ENCODE data around the gene PNCK.

PNCK gene

DNA sequence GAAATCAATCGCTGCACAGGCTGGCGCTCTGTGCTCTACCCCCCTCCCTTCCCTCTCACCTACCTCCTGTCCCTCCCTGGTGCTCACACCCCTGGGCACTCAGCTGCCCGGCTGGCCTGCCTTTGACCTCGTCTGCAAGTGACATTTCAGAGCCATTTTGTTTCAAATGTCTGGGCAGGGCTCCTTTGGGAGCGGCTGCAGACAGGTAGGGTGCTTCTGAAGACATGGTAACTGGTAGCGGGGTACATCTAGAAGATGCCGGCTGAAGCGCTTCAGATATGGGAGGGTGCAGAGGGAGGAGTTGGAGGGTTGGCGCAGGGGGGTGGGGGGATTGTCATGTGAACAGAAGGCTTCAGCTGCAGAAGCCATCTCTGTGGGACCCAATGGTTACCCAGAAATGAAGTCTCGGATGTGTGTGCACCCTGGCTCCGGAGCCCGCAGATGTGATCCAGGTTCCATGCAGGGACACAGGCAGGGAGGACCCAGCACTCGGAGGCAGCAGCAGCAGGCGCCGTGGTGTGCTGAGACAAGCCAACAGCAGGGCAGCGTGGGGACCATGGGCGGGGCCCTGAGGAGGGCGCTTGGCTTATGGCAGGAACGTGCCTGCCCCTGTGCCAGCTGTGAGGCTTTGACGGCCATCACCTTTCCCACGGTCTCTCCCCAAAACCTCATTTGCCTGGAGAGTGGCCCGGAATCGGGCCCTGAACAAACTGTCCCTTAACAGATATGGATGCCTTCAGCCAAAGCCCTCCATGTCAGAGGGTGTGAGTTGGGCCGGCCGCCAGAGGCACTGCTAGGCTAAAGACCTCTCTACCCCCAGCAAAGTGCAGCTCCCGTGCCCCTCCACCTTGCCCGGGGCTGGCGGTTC lies 34.2 kb downstream of the PNCK start:
- TF ChIP-seq, protein P1, sequence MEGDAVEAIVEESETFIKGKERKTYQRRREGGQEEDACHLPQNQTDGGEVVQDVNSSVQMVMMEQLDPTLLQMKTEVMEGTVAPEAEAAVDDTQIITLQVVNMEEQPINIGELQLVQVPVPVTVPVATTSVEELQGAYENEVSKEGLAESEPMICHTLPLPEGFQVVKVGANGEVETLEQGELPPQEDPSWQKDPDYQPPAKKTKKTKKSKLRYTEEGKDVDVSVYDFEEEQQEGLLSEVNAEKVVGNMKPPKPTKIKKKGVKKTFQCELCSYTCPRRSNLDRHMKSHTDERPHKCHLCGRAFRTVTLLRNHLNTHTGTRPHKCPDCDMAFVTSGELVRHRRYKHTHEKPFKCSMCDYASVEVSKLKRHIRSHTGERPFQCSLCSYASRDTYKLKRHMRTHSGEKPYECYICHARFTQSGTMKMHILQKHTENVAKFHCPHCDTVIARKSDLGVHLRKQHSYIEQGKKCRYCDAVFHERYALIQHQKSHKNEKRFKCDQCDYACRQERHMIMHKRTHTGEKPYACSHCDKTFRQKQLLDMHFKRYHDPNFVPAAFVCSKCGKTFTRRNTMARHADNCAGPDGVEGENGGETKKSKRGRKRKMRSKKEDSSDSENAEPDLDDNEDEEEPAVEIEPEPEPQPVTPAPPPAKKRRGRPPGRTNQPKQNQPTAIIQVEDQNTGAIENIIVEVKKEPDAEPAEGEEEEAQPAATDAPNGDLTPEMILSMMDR (IDR thresholded peaks at IDR 0.05; ENCODE audit: low read depth, low read length): no peak
- no peak for DNase-seq (ENCODE audit: low read depth in 2 of 2)
- no peak overlapping the region for H3K4me3 ChIP-seq (replicated peaks in 1 of 2; ENCODE audit: low read depth in 2 of 2, low read length in 2 of 2)

DNA sequence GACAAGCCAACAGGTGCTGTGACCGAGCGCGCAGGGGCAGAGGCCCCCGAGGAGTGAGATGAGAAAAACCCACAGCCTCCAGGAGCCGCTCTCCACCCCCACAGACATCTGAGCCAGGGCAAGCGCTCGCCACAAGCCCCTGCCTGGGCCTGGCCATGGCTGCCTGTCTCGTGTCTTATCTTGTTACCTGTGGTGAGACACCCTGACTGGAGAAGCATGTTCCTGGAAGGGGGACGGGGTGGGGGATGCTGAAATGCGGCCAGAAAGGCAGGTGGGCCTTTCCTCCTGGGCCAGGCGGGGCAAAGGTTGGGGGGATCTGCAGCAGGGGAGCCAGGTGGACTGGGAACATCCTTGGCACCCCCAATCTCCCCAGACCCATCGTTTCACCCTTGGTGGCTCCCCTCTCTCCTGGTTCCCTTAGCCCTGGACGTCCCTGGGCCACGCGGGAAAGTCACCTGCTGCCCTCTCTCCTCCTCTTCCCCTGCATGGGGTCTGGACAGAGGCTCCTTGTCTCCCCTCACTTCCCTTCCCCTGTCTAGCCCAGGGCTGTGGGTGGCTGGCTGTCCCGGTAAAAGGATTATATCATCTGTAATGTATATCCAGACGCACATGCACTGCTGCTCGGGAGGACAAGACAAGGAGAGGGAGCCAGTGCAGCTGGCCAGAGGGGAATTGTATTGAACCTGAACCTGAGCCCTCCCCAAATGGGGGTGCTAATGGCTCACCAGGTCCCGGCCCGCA lies 35.0 kb downstream of the PNCK start:
- TF ChIP-seq, protein P1 (IDR thresholded peaks at IDR 0.05; ENCODE audit: low read depth, low read length): no peak
- DNase-seq (ENCODE audit: low read depth in 2 of 2): no peak
- H3K4me3 ChIP-seq (replicated peaks in 1 of 2; ENCODE audit: low read depth in 2 of 2, low read length in 2 of 2): no peak overlapping the region

DNA sequence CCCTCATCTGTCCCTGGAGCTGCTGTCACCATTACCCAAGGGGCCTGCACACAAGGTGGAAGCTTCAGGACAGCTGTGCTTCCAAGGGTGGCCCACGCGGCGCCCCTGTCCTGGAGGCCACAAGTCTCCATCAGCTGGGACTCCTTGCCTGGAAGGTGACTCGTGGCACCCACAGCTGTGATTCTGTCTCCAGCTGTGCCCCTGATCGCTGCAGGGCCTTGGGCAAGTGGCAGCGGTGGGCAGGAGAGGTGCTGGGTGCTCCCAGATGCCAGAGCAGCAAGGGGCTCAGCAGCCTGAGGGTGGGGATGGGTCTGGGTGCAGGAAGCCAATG lies 35.6 kb downstream of the PNCK start:
- H3K4me3 ChIP-seq (replicated peaks in 1 of 2; ENCODE audit: low read depth in 2 of 2, low read length in 2 of 2): no peak overlapping the region
- DNase-seq (ENCODE audit: low read depth in 2 of 2): no peak
- TF ChIP-seq, protein P1 (IDR thresholded peaks at IDR 0.05; ENCODE audit: low read depth, low read length): no peak

DNA sequence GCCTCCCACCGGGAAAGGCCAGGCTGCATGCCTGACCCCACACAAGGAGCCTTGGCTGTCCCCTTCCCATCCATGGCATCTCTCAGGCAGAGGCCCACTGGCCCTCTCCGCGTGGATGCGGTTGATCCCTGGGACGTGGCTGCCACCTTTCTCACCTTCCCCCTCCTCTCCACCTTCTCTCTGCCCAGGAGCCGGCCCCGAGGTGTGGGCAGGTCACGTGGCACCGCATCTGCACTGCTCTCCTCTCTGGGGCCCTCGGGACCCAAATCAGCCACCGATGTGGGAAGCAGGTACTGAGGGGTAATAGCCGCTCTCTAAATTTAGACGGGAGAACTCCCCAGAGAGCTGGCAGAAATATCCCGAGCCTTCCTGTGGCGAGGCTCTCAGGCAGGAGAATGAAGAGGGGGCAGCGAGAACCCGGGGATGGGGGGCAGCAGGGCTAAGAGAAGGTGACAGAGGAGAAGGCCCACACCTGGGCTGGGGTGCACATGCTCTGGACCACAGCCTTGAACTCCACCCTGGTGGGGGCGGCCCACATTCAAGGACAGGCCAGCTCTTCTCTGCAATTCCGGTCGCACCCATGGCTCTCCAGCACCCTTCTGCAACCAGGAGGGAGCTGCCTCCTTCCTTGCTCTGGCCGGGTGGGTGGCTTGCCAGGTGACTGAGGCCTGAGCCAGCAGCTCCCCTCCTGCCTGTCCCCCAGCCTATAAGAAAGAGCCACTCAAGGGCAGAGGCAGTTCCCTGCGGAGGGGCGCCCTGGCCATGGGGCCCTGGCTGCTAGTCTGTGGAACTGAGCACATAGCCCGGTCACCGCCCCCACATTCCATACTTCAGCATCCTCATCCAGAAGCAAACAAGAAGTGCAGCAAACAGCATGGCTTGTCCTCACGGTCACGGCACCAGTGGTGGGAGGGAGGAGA lies 36.2 kb downstream of the PNCK start:
- H3K4me3 ChIP-seq (replicated peaks in 1 of 2; ENCODE audit: low read depth in 2 of 2, low read length in 2 of 2): no peak overlapping the region
- TF ChIP-seq, protein P1 (IDR thresholded peaks at IDR 0.05; ENCODE audit: low read depth, low read length): no peak
- no peak for DNase-seq (ENCODE audit: low read depth in 2 of 2)

DNA sequence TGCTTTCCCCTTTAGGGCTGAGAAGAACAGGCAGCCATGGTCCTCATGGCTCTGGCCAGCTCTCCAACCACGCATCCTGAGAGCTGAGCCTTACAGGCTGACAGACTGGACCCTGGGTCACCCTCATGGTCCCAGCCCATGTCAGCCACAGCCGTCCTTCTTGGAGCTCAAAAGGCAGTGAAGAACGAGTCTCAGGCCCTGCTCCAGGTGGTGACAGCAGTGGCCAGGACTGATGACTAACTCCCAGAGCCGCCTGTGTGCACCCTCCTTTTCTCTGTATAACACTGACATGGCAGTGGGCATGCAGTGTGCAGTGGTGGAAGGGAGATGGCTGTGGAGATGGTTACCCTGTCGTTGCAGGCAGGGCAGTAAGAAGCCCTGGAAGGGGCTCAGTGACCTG lies 36.9 kb downstream of the PNCK start:
- H3K4me3 ChIP-seq (replicated peaks in 1 of 2; ENCODE audit: low read depth in 2 of 2, low read length in 2 of 2): no peak overlapping the region
- TF ChIP-seq, protein P1 (IDR thresholded peaks at IDR 0.05; ENCODE audit: low read depth, low read length): no peak
- no peak for DNase-seq (ENCODE audit: low read depth in 2 of 2)
